Neural crest cell (in vitro differentiated cells): ENCODE data around the gene TGFBR3. TPM values are rescaled to one million over a fixed set of nuclear protein-coding genes. Genes with fewer than 3 reads are reported as not detected.

Source experiments
- DNase-seq: peaks from one replicate; pipeline ENCODE4 v3.0.0; 2021; ENCODE audit warnings: low read depth, mixed read lengths, low spot score
- H3K27ac Mint-ChIP-seq: one replicate; pipeline ENCODE4 v1.8.0; 2021; ENCODE audit warnings: mild to moderate bottlenecking, mixed read lengths; ENCODE audit not compliant: unreplicated experiment
- H3K27me3 Mint-ChIP-seq: 2 replicates; pipeline ENCODE4 v1.8.0; 2021; ENCODE audit warnings: low read depth, mild to moderate bottlenecking, mixed read lengths
- H3K36me3 Mint-ChIP-seq: 2 replicates; pipeline ENCODE4 v1.8.0; 2021; ENCODE audit warnings: low read depth, mild to moderate bottlenecking, mixed read lengths
- H3K4me1 Mint-ChIP-seq: 2 replicates; pipeline ENCODE4 v1.8.0; 2021; ENCODE audit warnings: mixed read lengths
- H3K4me3 Mint-ChIP-seq: one replicate; pipeline ENCODE4 v1.8.0; 2021; ENCODE audit warnings: mild to moderate bottlenecking, mixed read lengths
- H3K9me3 Mint-ChIP-seq: 2 replicates; pipeline ENCODE4 v1.8.0; 2021; ENCODE audit warnings: mixed read lengths
- total RNA-seq: library from RNA; stranded (reverse); gene quantifications from 2 replicates; pipeline ENCODE4 v1.2.1, GENCODE V29; 2021
- TF ChIP-seq, protein P1 (sequence below): fragments of 200-600 bp; sonication (generic); conservative IDR thresholded peaks from 2 replicates; pipeline ENCODE4 v1.5.0; 2021; ENCODE audit warnings: antibody characterized with exemption, mild to moderate bottlenecking

Gene TGFBR3
- total RNA-seq, 1 donor from 2014 or later = 15.1 TPM

DNA sequence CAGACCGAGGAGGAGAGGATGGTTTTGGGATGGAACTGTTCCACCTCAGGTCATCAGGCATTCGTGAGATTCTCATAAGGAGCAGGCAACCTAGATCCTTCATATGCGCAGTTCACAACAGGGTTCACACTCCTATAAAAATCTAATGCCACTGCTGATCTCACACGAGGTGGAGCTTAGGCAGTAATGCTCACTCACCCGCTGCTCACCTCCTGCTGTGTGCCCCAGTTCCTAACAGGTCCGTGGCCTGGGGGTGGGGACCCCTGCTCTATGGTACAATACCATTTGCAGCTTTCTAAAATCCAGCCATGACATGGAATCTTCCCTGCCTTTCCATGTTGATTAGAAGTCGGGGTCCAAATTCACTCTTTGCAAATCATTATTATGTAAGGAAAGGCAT is 72.1 kb downstream of the TGFBR3 start:
- Mint-ChIP-seq H3K4me1 (peaks cover 29% of the 10 kb centered on the region), H3K27ac (no peak overlapping the region), H3K9me3 (no peaks in the 10 kb centered on the region), H3K36me3 (no peaks in the 10 kb centered on the region), H3K27me3 (no peaks in the 10 kb centered on the region), H3K4me3 (no peak overlapping the region)
- TF ChIP-seq, protein P1, sequence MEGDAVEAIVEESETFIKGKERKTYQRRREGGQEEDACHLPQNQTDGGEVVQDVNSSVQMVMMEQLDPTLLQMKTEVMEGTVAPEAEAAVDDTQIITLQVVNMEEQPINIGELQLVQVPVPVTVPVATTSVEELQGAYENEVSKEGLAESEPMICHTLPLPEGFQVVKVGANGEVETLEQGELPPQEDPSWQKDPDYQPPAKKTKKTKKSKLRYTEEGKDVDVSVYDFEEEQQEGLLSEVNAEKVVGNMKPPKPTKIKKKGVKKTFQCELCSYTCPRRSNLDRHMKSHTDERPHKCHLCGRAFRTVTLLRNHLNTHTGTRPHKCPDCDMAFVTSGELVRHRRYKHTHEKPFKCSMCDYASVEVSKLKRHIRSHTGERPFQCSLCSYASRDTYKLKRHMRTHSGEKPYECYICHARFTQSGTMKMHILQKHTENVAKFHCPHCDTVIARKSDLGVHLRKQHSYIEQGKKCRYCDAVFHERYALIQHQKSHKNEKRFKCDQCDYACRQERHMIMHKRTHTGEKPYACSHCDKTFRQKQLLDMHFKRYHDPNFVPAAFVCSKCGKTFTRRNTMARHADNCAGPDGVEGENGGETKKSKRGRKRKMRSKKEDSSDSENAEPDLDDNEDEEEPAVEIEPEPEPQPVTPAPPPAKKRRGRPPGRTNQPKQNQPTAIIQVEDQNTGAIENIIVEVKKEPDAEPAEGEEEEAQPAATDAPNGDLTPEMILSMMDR = no peak
- no peak for DNase-seq

DNA sequence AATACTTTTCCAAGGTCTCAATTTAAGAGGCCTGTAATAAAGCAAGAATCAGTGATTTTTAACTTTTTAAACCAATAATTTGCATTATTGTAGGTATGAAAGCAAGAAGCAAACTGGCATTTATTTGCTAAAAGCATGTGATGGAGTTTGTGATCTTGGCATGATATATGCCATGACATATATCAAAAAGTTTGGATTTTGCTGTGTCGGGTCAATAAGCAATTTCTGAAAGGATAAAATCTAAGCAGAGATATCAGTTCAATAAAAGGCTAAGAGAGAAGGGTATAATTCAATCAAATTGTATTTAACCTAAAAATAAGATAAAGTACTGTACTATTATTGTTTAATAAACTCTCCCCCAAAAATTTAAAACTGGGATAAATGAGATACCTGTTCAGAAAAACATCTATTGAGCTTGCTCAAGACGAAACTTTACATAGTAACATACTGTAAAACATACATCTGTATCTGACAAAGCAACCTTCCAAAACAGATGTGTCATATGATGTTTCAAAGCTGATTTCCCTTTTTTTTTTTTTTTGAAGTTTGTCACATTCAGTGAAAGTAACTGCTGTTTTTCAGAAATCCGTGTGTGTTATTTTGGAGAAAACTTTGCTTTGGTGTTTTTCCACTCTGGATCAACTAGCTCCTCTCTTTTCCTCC is 74.5 kb downstream of the TGFBR3 start:
- Mint-ChIP-seq H3K27ac (no peak overlapping the region), H3K27me3 (no peaks in the 10 kb centered on the region), H3K36me3 (no peaks in the 10 kb centered on the region), H3K4me1 (peaks cover 13% of the 10 kb centered on the region), H3K9me3 (no peaks in the 10 kb centered on the region), H3K4me3 (no peak overlapping the region)
- DNase-seq = no peak
- TF ChIP-seq, protein P1 = no peak

DNA sequence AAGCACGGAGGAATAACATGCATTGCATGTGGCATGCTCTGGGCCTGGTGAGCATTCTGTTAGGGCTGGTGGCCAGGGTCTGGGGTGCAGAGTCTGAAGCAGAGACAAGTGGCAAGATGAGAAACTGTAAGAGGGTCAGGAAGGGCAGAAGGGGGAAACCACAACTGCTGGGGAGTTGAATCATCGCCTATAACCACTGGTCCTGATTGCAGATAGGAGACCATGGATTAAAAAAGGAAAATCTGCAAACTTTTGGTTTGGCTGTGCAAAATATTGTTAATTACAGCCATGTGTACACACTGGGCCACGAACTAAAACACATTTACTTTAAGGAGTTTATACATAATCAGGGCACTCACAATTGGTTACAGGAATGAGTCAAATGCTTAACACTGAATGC is 76.6 kb downstream of the TGFBR3 start:
- Mint-ChIP-seq H3K27ac (no peak overlapping the region), H3K4me1 (peaks cover 21% of the 10 kb centered on the region), H3K27me3 (no peaks in the 10 kb centered on the region), H3K36me3 (no peaks in the 10 kb centered on the region), H3K4me3 (no peak overlapping the region), H3K9me3 (no peaks in the 10 kb centered on the region)
- TF ChIP-seq, protein P1 = no peak
- DNase-seq = no peak

DNA sequence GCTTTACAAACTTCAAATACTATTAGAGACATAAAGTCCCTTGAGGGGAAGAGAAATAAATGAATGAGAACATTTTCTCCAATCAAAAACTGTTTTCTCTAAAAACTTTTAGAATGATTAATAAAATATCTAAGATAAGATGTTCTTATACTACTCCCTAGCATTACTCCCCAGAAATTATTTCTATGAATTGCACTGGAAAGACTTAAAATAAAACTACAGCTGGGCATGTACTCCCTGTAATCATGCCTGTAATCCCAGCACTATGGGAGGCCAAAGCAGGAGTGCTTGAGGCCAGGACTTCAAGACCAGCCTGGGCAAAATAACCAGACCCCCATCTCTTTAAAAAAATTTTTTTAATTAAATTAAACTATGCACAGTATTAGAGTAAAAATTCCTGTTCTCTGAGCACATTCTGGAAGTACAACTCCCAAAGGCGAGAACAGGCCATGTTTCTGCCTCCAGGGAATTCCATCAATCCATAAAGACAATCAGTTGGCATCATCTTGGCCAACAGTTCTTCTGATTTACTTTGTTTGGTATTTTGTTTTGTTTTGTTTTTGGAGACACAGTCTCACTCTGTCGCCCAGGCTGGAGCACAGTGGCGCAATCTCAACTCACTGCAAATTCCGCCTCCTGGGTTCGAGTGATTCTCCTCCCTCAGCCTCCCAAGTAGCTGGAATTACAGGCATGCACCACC is 77.9 kb downstream of the TGFBR3 start:
- no peak for DNase-seq
- H3K36me3 Mint-ChIP-seq = peaks cover 3% of the 10 kb centered on the region
- no peak overlapping the region for H3K4me3 Mint-ChIP-seq
- H3K9me3 Mint-ChIP-seq = no peaks in the 10 kb centered on the region
- H3K27ac Mint-ChIP-seq = no peak overlapping the region
- peaks cover 29% of the 10 kb centered on the region for H3K4me1 Mint-ChIP-seq
- TF ChIP-seq, protein P1 = no peak
- no peaks in the 10 kb centered on the region for H3K27me3 Mint-ChIP-seq

DNA sequence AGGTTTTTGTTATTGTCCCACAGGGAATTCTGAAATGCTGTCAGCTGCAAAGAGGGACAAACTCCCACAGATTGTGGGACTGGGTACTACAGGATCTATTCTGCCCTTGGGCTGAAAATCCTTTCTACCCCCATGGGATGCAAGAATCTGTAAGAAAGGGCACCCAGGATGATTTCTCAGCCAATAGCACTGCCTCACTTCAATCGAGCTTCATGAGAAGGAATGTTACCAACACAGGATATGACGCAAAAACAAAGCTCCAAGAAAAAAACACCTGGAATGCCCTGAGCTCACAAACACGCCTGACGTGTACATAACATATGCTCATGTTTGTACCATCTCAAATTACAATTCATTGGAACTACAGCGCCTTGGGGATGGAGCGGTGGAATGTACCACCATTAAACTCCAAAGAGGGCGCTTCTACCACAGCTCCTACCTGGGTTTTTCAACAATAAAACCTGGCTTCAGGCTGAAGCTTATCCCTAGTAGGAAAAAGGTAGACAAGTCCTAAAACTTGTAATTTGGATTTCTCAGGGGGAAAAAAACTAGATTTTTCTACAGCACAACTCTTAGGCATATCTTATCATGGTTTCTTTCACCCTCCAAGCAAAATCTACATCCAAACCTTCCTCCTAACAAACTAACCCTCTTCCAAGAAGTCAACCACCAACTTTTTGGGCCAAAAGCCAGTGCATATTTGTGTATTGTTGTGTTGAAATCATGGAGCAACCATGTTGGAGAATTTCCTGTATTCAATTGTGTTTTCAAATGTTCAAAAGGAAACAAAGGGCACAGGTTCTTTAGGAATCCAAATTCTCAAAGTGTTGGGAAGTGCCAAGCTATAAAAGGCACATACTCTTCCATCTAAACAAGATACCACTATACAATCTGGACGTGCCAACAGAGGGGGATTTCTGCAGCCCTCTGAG is 78.9 kb downstream of the TGFBR3 start:
- H3K27ac Mint-ChIP-seq = peak overlapping the region; percentile 27
- H3K4me3 Mint-ChIP-seq = no peak overlapping the region
- TF ChIP-seq, protein P1 = no peak
- no peak for DNase-seq
- H3K36me3 Mint-ChIP-seq = peaks cover 3% of the 10 kb centered on the region
- H3K27me3 Mint-ChIP-seq = no peaks in the 10 kb centered on the region
- no peaks in the 10 kb centered on the region for H3K9me3 Mint-ChIP-seq
- H3K4me1 Mint-ChIP-seq = peaks cover 26% of the 10 kb centered on the region
